ENCODE data around the gene SERINC2. TPM values are rescaled to one million over a fixed set of nuclear protein-coding genes. Genes with fewer than 3 reads are reported as not detected.
"Not testable (repeated sequence)": the region's sequence is repeated elsewhere in the genome, so short reads cannot be mapped to it uniquely, and the experiment has no call there.

The SERINC2 gene
- total and polyA plus RNA-seq, 2 of the 4 experiments (the other 2 are of a cell fraction): 2.0 to 59.5 TPM

- no peak for TF ChIP-seq ELK1 (IDR thresholded peaks at IDR 0.05; ENCODE audit: borderline replicate concordance, low read depth, low read length)
- TF ChIP-seq BHLHE40 (IDR thresholded peaks at IDR 0.05; ENCODE audit: low read depth, low read length): no peak
- TF ChIP-seq POLR2A (IDR thresholded peaks at IDR 0.05; ENCODE audit: low read depth, low read length): no peak
- no peak for TF ChIP-seq CEBPB (IDR thresholded peaks at IDR 0.05; ENCODE audit: low read depth, low read length)
Measured at GRCh38 chr1:31429583-31429982, 16.6 kb downstream of the SERINC2 start (continued).

GRCh38 chr1:31431351-31432257 lies 18.6 kb downstream of the SERINC2 start:
- H2BK120ac ChIP-seq (ENCODE audit: low read depth, low read length); in situ Hi-C loops (cut with MboI; ENCODE audit: low sequenced_read_pairs): not testable (repeated sequence)
- CTCF ChIA-PET: interaction anchor here (1.0 kb wide), 1 partner anchor 117 kb away, joined by 4 read pairs; no protein-coding TSS in a partner anchor

More at GRCh38 chr1:31431351-31432257, 18.6 kb downstream of the SERINC2 start:
- Histone ChIP-seq H3K79me1 (ENCODE audit: low read depth in 1 of 2, low read length in 2 of 2) (peaks cover 0 to 16% of the 10 kb centered on the region in 2 experiments; a peak in 1 of 4 replicates), H2AK5ac (ENCODE audit: low read depth, low read length) (peak overlapping the region; percentile 83), H3K36me3 (ENCODE audit: control insufficient read depth, insufficient read depth, low read length) (peaks cover 32% of the 10 kb centered on the region), H4K20me1 (ENCODE audit: insufficient read depth, low read length) (peaks cover 20% of the 10 kb centered on the region), H3K9me1 (ENCODE audit: insufficient read depth, low read length) (peaks cover 11% of the 10 kb centered on the region), H2BK5ac (ENCODE audit: low read depth, low read length, poor library complexity, severe bottlenecking) (peak overlapping the region; percentile 76), H2AK9ac (replicated peaks; ENCODE audit: low read depth, low read length, poor library complexity) (peak overlapping the region; percentile 28)
- dilution Hi-C loops (cut with HindIII; ENCODE audit: low sequenced_read_pairs, unreplicated experiment); H3K14ac ChIP-seq (replicated peaks; ENCODE audit: low read depth, low read length); H3K23ac ChIP-seq (ENCODE audit: low read depth, low read length); H3K4me1 ChIP-seq (ENCODE audit: control insufficient read depth, insufficient read depth, low read length); POLR2A ChIA-PET (ENCODE audit: unreplicated experiment); H3K27ac ChIP-seq (ENCODE audit: insufficient read depth, low read length); H3K4ac ChIP-seq (ENCODE audit: low read depth, low read length); H4K91ac ChIP-seq (ENCODE audit: insufficient read depth, low read depth, low read length); H2AFZ ChIP-seq (replicated peaks; ENCODE audit: low read length, poor library complexity); H4K8ac ChIP-seq (ENCODE audit: low read depth in 2 of 2, low read length in 2 of 2); ATAC-seq (ENCODE audit: low read depth); H3K56ac ChIP-seq (ENCODE audit: extremely low read depth, insufficient read depth, low read length); DNase-seq; H3K27me3 ChIP-seq (ENCODE audit: control insufficient read depth, insufficient read depth, low read length); BruUV-seq (replicated peaks); H2BK15ac ChIP-seq (ENCODE audit: low read depth, low read length); H3K9ac ChIP-seq (ENCODE audit: low read depth, low read length); H3K9me3 ChIP-seq (ENCODE audit: control insufficient read depth, insufficient read depth, low read length); H3K18ac ChIP-seq (ENCODE audit: low read depth, low read length); H3K4me3 ChIP-seq (ENCODE audit: insufficient read depth, low read depth, low read length); H3K4me2 ChIP-seq (ENCODE audit: low read depth, low read length); H2BK20ac ChIP-seq (ENCODE audit: low read depth, low read length); H4K5ac ChIP-seq (ENCODE audit: low read depth, low read length): not testable (repeated sequence)
- intact Hi-C loops (cut with micrococcal nuclease): loop anchor here (10.0 kb wide), 1 partner anchor 363 kb away; no protein-coding TSS in a partner anchor
- no CpG with 5 or more reads among the region's 3 CpGs for WGBS, 2 experiments (ENCODE audit: extremely low coverage in 2 of 2, insufficient read length in 1 of 2)

Data from IMR-90 (cell line).